ENCODE data around the gene MCU.
"Not testable (repeated sequence)": the region's sequence is repeated elsewhere in the genome, so short reads cannot be mapped to it uniquely, and the experiment has no call there.

The MCU gene

DNA sequence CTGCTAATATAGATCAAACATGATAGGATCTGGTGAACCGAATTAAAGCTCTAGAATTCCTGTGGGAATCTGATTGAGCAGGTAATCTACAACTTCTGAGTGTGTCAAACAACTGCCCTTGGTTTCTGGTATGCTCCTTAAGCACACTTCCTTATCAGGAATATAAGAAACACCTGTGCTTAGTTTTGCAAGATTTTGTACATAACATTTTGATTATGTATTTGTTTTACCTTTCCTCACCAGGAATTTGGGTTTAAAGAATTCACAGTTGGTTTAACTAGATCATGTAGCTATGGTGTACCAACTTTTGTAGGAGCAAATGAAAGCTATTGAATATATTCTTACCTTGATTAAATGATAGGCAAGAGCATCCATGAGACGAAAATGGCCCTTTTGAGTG lies 40.6 kb downstream of the MCU start:
- no peak for DNase-seq

- DNase-seq: no peak
These were observed 42.0 kb downstream of the MCU start for GRCh38 chr10:72733989-72734388.

DNA sequence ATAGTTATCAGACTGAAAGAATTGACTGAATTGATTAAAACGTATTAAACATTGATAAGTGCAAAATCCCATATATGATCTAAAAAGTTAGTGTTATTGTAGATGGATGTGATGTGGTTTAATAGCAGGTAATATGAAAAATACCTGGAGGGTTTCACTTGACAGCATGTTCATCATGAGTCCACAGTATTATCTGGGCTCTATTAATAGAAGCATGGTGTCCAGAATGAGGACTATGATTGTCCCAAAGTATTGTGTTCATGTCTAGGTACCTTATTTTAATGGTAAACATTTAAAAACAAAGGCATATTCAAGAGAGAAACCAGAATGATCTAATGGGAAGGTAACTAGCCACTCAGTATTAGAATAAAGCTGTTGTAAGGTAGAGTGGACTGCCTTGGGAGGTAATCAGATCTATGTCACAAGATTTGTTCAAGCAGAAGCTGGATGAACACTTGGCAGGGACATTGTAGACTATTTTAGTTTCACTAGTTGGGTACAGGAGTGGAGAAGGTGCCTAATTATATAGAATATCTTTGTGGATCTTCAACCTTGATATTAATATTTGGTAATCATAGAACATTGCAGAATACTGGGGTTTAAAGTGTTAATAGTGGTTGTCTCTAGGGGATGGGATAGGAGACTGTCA lies 43.5 kb downstream of the MCU start:
- no peak for DNase-seq

- no peak for DNase-seq
These were observed 44.4 kb downstream of the MCU start for GRCh38 chr10:72736176-72736827.

DNA sequence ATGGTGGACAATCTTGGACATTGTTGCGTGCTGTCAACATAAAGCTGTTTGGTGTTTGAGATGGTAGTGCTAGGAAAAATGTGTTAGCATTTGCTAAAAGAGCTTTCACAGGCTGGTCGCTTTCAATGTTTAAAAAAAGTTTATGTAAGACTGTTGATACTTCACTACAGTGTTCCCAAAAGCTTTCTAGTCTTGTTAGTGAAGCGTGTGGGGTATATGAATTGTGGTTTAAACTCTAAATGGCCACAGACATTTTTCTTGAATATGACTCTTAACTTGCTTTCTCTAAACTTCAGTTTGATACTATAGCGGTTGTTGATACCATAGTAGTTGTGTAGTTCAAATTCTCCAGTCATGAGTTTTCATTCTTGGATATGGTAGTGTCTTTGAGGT lies 44.9 kb downstream of the MCU start:
- no peak for DNase-seq

DNA sequence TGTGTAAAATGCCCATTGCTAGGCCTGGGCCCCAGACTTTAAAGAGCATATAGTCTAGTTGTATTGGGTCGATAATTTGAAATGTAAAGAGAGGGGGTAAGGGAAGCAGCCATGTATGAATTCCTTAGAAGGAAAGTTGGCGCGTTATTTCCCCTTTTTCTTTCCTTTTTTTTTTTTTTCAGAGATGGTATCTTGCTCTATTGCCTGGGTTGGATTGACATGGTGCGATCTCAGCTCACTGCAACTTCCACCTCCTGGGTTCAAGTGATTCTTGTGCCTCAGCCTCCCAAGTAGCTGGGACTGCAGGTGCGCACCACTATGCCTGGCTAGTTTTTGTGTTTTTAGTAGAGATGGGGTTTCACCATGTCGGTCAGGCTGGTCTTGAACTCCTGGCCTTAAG lies 45.4 kb downstream of the MCU start:
- not testable (repeated sequence) for DNase-seq

DNA sequence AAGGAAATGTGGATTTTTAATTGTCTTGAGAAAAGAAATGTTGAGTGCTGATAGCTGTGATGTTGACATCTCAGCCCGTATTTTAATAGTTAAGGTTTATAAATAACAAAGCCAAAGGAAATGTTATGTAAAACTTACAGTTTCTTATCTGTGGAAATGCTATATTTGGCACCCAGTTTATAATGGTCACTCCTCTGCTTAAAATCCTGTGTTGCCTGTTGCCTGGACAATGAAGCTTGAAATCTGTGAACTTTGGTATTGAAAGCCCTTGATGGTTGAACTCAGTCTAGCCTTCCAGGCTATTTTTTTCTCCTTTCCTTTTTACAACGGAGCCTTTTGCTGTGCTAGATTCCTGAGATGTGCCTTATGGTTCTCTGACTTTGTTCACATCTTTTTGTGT lies 46.5 kb downstream of the MCU start:
- DNase-seq: no peak

DNA sequence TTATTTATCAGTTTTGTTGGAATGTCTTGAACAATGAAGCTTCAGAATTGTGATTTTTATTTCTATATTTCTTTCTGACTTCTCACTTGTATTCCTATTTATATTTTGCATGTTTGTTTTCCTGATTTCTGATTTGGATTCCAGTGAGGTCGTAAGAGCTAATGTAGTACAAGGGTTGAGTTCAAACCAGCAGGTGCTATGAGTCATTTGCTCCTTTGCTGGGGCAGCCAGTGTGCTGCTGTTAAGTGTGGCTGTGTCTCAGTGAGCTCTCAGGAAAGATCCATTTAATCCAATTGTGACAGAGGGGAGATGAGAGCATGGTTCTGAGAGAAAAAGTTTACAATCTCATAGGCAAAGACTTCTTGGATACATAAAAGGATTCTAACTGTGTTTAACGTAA lies 48.6 kb downstream of the MCU start:
- DNase-seq: no peak

GRCh38 chr10:72742092-72742491 lies 50.1 kb downstream of the MCU start:
- no peak for DNase-seq

- DNase-seq: no peak
These were observed 50.9 kb downstream of the MCU start for GRCh38 chr10:72742797-72743196.

- no peak for DNase-seq
These were observed 52.6 kb downstream of the MCU start for GRCh38 chr10:72744566-72744965.

- no peak for DNase-seq
These were observed 54.8 kb downstream of the MCU start for GRCh38 chr10:72746426-72747363.

DNA sequence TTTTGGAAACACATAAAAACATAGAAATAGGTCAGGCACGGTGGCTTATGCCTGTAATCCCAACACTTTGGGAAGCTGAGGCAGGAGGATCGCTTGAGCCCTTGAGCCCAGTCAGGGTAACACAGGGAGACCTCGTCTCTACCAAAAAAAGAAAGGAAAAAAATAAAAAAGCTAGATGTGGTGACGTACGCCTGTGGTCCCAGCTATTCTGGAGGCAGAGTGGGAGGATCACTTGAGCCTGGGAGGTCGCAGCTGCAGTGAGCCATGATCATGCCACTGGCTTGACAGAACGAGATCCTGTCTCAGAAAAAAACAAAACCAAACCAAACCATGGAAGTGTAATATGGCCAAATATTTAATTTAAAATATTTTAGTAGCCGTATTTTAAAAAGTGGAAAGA lies 55.6 kb downstream of the MCU start:
- DNase-seq: no peak

- DNase-seq: no peak
These were observed 61.9 kb downstream of the MCU start for GRCh38 chr10:72753760-72754231.

GRCh38 chr10:72754275-72755032 lies 62.5 kb downstream of the MCU start:
- DNase-seq: no peak

DNA sequence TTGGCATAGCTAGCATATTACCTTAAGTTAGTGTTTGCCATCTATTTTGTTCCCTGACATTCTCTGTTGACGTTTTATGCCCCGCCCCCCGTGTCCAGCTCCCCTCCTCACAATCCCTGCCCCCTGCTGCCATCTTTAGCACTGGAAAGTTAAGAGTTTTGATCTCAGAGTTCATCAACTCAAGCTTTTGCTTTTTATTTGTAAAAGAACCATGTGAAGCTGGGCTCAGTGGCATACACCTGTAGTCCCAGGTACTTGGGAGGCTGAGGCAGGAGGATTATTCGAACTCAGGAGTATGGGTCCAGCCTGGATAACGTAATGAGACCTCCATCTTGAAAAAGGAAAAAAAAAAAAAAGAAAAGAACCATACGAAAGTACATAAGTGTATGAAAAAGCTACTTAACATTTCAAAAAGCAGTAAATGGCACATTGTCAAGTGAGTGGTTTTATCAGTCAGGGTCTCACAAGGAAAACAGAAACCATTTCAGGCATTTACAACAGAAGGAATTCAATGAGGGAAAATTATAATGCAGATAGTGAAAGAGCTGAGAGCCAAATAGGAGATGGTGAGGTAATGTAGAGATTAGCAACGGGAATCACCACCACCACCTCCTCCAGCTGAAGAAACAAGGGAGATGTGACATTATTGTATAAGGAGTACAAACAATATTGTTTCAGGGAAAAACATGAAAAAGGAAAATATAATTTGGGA lies 64.9 kb downstream of the MCU start:
- no peak for DNase-seq

GRCh38 chr10:72757732-72758131 lies 65.8 kb downstream of the MCU start:
- DNase-seq: no peak

GRCh38 chr10:72758930-72759329 lies 67.0 kb downstream of the MCU start:
- not testable (repeated sequence) for DNase-seq

GRCh38 chr10:72759584-72759983 lies 67.6 kb downstream of the MCU start:
- no peak for DNase-seq

- DNase-seq: no peak
These were observed 69.6 kb downstream of the MCU start for GRCh38 chr10:72761498-72761897.

DNA sequence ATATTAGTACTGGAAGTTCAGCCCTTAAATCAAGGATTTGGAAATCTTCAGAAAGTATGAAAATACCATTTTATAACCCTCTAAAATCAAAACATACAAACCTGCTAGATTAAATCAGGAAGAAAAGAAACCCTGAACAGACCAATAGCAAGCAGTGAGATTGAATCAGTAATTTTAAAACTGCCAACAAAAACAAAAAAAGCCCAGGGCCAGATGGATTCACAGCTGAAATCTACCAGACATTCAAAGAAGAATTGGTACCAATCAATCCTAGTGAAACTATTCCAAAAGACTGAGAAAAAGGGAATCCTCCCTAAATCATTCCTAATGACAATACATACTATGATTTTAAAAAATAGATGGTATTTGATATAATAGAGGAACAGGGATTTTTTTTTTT lies 70.1 kb downstream of the MCU start:
- no peak for DNase-seq

DNA sequence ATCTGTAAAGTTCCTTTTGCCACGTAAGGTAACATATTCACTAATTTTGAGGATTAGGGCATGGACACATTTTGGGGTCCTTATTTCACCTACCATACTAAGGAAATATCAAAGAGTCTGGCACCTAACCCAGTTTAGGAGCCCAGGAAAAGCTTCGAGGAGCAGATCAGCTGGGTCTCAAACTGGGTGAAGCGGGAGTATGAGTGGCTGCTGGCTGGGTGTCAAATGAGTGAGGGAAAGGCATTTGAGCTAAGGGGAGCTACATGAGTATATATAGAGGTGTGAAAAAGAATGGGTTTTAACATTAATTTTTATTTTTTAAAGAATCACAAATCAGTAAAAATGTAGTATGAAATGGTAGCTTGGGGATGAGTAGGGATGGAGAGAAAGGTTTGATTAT lies 71.3 kb downstream of the MCU start:
- DNase-seq: no peak
